Activated CD4-positive, alpha-beta memory T cell treated with anti-CD3 and anti-CD28 coated beads, Interleukin-2, amount 10 ng/mL, durations not matched to agents 7 days and 5 days (primary cell): ENCODE data around the gene DTX1. TPM values are rescaled to one million over a fixed set of nuclear protein-coding genes. Genes with fewer than 3 reads are reported as not detected.

Experiments
- CTCF ChIA-PET: fragments of 350-600 bp; sonication (Branson Sonifier 250); formaldehyde crosslinking; loops from one replicate; lab custom pipeline; 2021; ENCODE audit warnings: antibody characterized with exemption, inconsistent platforms; lab: Charles Lee
- POLR2A ChIA-PET: fragments of 350-600 bp; sonication (Branson Sonifier 250); formaldehyde crosslinking; loops from one replicate; lab custom pipeline; 2021; ENCODE audit warnings: antibody characterized with exemption; lab: Charles Lee
- DNase-seq: peaks from one replicate; pipeline ENCODE4 v3.0.0-alpha.2; 2020
- H3K27ac Mint-ChIP-seq: one replicate; pipeline ENCODE4 v1.8.0; 2021; ENCODE audit warnings: mild to moderate bottlenecking, mixed read lengths
- H3K27me3 Mint-ChIP-seq: one replicate; pipeline ENCODE4 v1.8.0; 2021; ENCODE audit warnings: mixed read lengths
- H3K36me3 Mint-ChIP-seq: one replicate; pipeline ENCODE4 v1.8.0; 2021; ENCODE audit warnings: low read depth, mixed read lengths
- H3K4me1 Mint-ChIP-seq: one replicate; pipeline ENCODE4 v1.8.0; 2021; ENCODE audit warnings: mixed read lengths
- H3K4me3 Mint-ChIP-seq: one replicate; pipeline ENCODE4 v1.8.0; 2021; ENCODE audit warnings: mild to moderate bottlenecking, mixed read lengths
- H3K9me3 Mint-ChIP-seq: one replicate; pipeline ENCODE4 v1.8.0; 2021; ENCODE audit warnings: mixed read lengths
- total RNA-seq, 2 experiments: library from RNA; stranded (reverse); gene quantifications; one replicate each; pipeline ENCODE4 v1.2.3, GENCODE V29; 2021

The DTX1 gene
- total RNA-seq, 2 experiments from 2014 or later: 0.18 TPM; not detected in 1

DNA sequence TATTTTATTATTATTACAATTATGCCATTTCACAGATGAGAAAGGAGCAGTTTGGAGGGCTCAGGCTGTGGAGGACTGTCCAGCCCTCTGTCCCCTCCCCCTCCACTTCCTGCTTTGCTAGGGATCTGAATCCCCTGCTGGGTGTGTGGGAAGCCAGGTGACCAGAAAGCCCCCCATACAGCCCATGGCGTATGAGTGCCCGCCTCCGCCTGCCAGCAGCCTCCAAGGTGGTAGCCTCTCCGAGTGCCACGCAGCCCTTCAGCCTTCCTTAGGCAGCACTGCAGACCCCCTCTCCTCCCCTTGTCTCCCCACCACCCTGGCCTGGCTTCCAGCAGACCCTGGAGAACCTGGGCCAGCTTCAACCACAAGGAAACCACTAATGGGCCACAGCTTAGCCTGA is 12.6 kb downstream of the DTX1 start:
- DNase-seq: no peak
- no peak overlapping the region for H3K4me3 Mint-ChIP-seq

DNA sequence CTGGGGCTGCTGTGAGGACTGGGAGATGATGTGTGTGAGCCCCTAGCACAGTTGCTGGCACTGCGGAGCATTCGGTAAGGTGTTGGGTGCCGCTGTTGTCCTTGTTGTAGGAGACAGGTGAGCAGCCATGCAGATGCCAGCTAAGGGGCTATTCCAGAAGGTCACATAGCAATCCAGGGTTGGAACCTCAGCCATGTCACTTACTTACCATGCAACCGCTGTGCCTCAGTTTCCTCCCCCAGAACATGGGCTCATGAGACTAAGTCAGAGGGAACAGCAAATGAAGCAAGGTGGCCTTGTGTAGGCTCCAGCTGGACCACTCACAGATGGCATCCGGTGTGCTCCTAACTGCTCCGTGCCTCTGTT is 13.2 kb downstream of the DTX1 start:
- Mint-ChIP-seq H3K9me3 (no peaks in the 10 kb centered on the region), H3K4me1 (peaks cover 9% of the 10 kb centered on the region), H3K36me3 (no peaks in the 10 kb centered on the region), H3K4me3 (no peak overlapping the region), H3K27me3 (no peaks in the 10 kb centered on the region), H3K27ac (no peak overlapping the region)
- no peak for DNase-seq
- ChIA-PET POLR2A (no interaction called here), CTCF (no interaction called here)

More for the DNA sequence above, 12.6 kb downstream of the DTX1 start:
- ChIA-PET CTCF (interaction anchor here (0.6 kb wide), 1 partner anchor 63 kb away, joined by 3 read pairs; no protein-coding TSS in a partner anchor), POLR2A (no interaction called here)
- H3K27ac Mint-ChIP-seq: no peak overlapping the region
- H3K27me3 Mint-ChIP-seq: no peaks in the 10 kb centered on the region
- no peaks in the 10 kb centered on the region for H3K9me3 Mint-ChIP-seq
- peaks cover 9% of the 10 kb centered on the region for H3K4me1 Mint-ChIP-seq
- H3K36me3 Mint-ChIP-seq: no peaks in the 10 kb centered on the region

DNA sequence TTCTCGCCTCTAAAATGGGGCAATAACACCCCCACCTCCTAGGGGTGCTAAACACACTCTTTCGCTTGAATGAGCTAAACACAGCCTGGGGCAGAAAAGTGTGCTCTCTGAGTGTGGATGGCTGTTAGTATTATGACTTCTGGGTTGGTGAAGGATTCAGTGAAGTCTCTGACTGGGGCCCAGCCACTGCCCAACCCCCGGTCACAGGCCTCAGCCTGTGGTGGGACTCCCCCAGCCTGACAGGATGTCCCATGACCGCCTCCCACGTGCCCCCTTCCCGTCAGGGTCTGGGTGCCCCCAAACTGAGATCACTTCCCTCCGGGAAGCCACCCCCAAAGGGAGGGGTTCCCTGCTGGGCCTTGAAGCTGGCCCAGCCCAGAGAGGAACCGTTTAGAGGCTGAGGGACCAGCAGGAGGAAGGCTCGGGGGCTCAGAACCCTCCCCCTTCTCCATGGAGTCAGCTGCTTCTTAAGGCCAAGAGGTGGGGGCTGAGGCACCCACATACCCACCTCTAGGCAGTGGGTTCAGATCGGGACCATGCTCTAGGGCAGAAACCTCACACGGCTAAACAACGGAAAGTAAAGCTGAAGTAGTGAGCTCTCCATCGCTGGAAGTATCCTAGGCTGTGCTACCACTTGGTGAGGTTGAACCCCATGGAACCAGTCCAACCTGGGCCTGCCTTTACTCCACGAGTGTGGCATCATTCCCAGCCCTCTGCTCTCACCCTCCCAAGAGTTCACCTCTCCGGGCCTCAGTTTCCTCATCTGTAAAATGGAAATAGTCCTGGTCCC is 13.8 kb downstream of the DTX1 start:
- H3K4me1 Mint-ChIP-seq: peaks cover 9% of the 10 kb centered on the region
- H3K27me3 Mint-ChIP-seq: no peaks in the 10 kb centered on the region
- ChIA-PET POLR2A (interaction anchor here (1.2 kb wide), 1 partner anchor 127 kb away, joined by 3 read pairs; no protein-coding TSS in a partner anchor), CTCF (no interaction called here)
- H3K4me3 Mint-ChIP-seq: no peak overlapping the region
- no peaks in the 10 kb centered on the region for H3K36me3 Mint-ChIP-seq
- no peaks in the 10 kb centered on the region for H3K9me3 Mint-ChIP-seq
- peak; percentile 32 for DNase-seq
- no peak overlapping the region for H3K27ac Mint-ChIP-seq

DNA sequence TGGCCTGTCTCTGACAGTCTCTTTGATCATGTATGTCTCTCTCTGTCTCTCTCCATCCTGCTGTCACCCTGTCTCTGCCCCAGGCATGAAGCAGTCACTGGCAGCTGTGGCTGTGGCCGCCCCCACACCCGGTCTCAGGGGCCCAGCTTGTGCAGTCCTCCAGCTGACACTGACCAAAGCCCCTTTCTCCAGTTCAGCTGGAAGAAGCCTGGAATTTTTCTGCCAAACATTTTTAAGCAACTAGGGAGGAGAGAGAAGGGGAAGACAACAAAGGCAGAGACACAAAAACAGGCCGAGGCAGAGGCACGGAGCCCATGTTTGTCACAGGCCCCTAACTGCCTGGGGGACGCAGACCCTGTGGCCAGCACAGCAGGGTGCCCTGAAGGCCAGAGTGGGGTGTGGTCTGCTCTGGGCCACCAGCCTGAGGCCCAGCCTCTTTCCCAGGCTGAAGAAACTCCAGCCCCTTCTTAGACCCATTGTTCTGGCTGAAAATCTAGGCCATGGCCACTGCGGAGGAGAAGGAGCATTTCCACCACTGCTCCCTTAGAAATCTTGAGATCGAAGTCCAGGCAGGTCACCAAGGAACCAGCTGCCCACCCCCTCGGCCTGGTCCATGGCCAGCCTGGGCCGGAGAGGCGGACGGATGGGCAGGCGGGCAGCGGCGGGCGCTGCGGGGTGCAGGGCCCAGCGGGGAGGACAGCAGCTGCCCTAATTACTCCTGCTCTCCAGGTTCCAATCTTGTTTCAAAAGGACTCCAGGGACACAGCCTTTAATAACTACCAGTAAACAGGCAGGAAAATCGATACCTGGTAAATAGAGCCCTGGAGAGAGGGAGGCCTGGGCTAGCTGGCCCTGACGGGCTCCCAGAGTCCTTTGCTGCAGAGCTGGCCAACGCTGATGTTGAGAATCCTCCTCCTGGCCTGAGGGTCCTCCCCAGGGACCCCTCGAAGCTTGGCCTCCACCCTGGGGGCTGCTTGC is 14.9 kb downstream of the DTX1 start:
- no peak overlapping the region for H3K4me3 Mint-ChIP-seq
- no peaks in the 10 kb centered on the region for H3K9me3 Mint-ChIP-seq
- no peak for DNase-seq
- H3K36me3 Mint-ChIP-seq: no peaks in the 10 kb centered on the region
- CTCF ChIA-PET: no interaction called here
- H3K4me1 Mint-ChIP-seq: peaks cover 11% of the 10 kb centered on the region
- POLR2A ChIA-PET: interaction anchor here (1.2 kb wide), 1 partner anchor 128 kb away, joined by 3 read pairs; no protein-coding TSS in a partner anchor
- H3K27me3 Mint-ChIP-seq: no peaks in the 10 kb centered on the region
- no peak overlapping the region for H3K27ac Mint-ChIP-seq

DNA sequence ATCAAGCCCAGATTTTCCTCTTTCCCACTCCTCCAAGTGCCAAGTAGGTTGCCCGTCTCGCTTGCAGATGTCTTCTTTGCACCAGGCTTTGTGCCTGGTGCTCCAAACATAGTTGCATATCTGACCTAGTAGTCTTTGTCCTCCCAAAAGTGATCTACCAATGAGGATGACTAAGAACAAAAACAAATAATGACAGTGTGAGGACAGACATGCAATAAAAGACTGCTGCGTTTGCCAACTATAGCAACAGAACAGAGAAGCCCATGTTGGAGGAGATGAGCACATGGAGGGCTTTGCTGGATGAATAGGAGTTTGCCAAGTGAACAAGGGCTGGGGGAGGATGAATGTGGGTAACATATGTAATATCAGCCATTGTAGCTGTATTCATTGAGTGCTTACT is 15.6 kb downstream of the DTX1 start:
- H3K27me3 Mint-ChIP-seq: no peaks in the 10 kb centered on the region
- no peak overlapping the region for H3K27ac Mint-ChIP-seq
- CTCF ChIA-PET: no interaction called here
- DNase-seq: no peak
- peaks cover 11% of the 10 kb centered on the region for H3K4me1 Mint-ChIP-seq
- no peak overlapping the region for H3K4me3 Mint-ChIP-seq
- H3K9me3 Mint-ChIP-seq: no peaks in the 10 kb centered on the region
- H3K36me3 Mint-ChIP-seq: no peaks in the 10 kb centered on the region
- POLR2A ChIA-PET: no interaction called here

DNA sequence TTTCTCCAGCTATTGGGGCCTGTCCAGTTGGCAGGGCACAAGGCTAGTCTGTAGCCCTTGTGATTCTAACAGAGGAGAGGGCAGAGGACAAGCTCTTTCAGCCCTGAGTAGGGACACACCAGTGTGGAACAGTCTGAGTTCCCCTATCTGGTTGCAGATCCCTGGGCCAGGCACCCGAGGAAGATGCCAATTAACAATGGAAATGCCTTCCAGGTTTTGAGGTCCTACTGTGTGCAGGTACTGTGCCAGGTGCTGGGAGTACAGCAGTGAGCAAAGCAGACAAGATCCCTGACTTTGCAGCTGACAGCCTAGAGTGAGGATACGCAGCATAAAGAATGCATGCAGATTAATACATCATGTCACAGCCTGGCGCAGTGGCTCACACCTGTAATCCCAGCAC is 17.1 kb downstream of the DTX1 start:
- Mint-ChIP-seq H3K4me3 (no peak overlapping the region), H3K36me3 (no peaks in the 10 kb centered on the region), H3K4me1 (peaks cover 11% of the 10 kb centered on the region), H3K27me3 (no peaks in the 10 kb centered on the region), H3K27ac (no peak overlapping the region), H3K9me3 (no peaks in the 10 kb centered on the region)
- no peak for DNase-seq
- ChIA-PET CTCF (no interaction called here), POLR2A (no interaction called here)

DNA sequence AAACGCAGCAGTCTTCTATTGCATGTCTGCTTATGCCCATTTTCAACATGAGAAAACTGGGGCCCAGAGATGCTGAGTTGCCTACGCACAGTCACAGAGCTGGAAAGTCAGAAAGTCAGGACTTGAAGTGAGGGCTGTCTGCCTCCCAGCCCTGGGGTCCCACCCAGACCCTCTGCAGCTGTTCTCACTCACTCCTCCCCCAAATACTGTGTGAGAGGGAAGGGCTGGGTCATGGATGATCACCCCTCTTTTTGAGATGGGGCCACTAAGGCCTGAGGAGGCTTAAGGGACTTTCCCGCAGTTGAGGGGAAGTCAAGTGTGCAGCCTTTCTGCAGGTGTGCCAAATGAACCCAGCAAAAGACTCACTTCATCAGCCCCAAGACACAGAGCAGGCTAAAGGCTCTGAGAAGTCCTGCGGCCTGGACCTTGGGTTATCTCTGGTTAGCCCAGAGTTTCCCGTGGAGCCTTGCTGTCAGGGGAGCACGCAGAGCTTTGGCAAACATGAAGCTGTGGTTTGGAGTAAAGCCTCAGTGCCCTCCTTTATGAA is 18.7 kb downstream of the DTX1 start:
- H3K4me1 Mint-ChIP-seq: peaks cover 8% of the 10 kb centered on the region
- ChIA-PET CTCF (no interaction called here), POLR2A (no interaction called here)
- H3K36me3 Mint-ChIP-seq: no peaks in the 10 kb centered on the region
- no peak for DNase-seq
- H3K27me3 Mint-ChIP-seq: no peaks in the 10 kb centered on the region
- H3K9me3 Mint-ChIP-seq: no peaks in the 10 kb centered on the region
- H3K27ac Mint-ChIP-seq: no peak overlapping the region
- H3K4me3 Mint-ChIP-seq: no peak overlapping the region

DNA sequence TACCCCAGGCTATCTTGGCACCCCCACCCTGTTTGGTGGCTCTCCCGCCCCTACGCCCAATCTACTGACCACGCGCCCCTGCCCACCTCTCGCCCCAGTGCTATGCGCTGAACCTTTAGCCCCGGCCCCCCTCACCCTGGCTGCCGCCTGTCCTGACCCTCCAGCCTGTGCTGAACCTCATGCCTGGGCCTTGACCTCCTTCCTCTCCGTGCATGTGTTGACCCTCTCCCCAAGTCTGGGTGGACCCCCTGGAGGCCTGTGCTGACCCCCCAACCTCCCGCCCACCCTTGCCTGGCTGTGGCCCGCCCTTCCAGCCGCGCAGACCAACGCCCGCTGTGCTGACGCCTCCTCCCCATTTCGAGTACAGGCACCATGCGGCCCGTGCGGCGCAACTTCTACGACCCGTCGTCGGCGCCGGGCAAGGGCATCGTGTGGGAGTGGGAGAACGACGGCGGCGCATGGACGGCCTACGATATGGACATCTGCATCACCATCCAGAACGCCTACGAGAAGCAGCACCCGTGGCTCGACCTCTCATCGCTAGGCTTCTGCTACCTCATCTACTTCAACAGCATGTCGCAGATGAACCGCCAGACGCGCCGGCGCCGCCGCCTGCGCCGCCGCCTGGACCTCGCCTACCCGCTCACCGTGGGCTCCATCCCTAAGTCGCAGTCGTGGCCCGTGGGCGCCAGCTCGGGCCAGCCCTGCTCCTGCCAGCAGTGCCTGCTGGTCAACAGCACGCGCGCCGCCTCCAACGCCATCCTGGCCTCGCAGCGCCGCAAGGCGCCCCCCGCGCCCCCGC is 20.7 kb downstream of the DTX1 start:
- Mint-ChIP-seq H3K9me3 (no peaks in the 10 kb centered on the region), H3K27ac (no peak overlapping the region), H3K27me3 (no peaks in the 10 kb centered on the region), H3K36me3 (no peaks in the 10 kb centered on the region), H3K4me3 (no peak overlapping the region), H3K4me1 (peaks cover 2% of the 10 kb centered on the region)
- no peak for DNase-seq
- ChIA-PET POLR2A (no interaction called here), CTCF (no interaction called here)

DNA sequence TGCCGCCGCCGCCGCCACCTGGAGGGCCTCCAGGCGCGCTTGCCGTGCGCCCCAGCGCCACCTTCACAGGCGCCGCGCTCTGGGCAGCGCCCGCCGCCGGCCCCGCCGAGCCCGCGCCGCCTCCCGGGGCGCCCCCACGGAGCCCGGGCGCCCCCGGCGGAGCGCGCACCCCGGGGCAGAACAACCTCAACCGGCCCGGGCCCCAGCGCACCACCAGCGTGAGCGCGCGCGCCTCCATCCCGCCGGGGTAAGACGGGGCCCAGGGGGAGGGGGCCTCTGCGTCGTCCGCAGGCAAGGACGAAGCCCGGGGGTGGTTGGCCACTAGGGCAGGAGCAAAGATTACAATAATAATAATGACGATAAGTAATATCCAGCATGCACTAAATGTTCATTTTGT is 21.3 kb downstream of the DTX1 start:
- Mint-ChIP-seq H3K4me1 (peaks cover 2% of the 10 kb centered on the region), H3K4me3 (no peak overlapping the region), H3K27ac (no peak overlapping the region), H3K9me3 (no peaks in the 10 kb centered on the region), H3K36me3 (no peaks in the 10 kb centered on the region), H3K27me3 (no peaks in the 10 kb centered on the region)
- ChIA-PET CTCF (no interaction called here), POLR2A (no interaction called here)
- DNase-seq: no peak

DNA sequence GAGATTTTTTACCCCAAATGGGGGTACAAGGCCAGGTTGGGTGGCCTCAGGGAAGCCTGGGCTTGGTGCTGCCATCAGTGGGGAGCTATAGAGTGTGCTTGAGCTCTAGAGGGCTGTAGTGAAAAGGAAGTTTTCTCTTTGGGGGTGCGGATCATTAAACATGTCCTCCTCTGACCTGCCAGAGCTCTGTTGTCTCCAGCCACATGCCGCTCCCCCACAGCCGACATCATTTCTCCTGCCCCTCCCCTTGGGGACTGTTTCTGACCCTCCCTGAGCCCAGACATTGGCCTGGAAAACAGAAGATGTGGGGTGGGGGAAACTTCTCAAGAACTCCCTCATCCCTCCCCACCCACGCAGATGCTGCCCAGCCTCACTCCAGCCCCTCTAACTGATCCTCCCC is 25.3 kb downstream of the DTX1 start:
- no peak overlapping the region for H3K4me3 Mint-ChIP-seq
- CTCF ChIA-PET: no interaction called here
- H3K9me3 Mint-ChIP-seq: no peaks in the 10 kb centered on the region
- H3K36me3 Mint-ChIP-seq: no peaks in the 10 kb centered on the region
- H3K4me1 Mint-ChIP-seq: peaks cover 12% of the 10 kb centered on the region
- H3K27ac Mint-ChIP-seq: no peak overlapping the region
- no peak for DNase-seq
- POLR2A ChIA-PET: no interaction called here
- no peaks in the 10 kb centered on the region for H3K27me3 Mint-ChIP-seq

DNA sequence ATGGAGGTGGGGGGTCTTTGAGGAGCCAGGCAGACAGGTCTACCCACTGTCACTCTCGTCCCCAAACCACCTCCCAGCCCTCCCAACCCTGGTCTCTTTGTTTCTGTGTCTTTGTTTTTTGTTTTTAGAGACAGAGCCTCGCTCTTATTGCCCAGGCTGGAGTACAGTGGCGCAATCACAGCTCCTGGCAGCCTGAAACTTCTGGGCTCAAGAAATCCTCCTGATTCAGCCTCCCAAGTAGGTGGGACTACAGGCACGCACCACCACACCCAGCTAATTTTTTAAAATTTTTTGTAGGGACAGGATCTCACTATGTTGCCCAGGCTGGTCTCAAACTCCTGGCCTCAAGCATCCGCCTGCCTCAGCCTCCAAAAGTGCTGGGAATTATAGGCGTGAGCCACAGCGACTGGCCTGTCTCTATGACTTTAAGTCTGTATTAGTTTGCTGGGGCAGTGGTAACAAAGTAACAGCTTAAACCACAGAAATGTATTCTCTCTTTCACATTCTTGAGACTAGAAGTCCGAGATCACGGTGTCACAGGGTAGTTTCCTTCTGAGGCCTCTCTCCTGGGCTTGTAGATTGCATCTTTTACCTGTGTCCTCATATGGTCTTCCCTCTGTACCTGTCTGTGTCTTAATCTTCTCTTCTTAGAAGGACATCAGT is 26.1 kb downstream of the DTX1 start:
- CTCF ChIA-PET: no interaction called here
- Mint-ChIP-seq H3K9me3 (no peaks in the 10 kb centered on the region), H3K27ac (no peak overlapping the region), H3K27me3 (no peaks in the 10 kb centered on the region), H3K4me1 (peaks cover 18% of the 10 kb centered on the region), H3K36me3 (no peaks in the 10 kb centered on the region), H3K4me3 (no peak overlapping the region)
- DNase-seq: no peak
- POLR2A ChIA-PET: no interaction called here

DNA sequence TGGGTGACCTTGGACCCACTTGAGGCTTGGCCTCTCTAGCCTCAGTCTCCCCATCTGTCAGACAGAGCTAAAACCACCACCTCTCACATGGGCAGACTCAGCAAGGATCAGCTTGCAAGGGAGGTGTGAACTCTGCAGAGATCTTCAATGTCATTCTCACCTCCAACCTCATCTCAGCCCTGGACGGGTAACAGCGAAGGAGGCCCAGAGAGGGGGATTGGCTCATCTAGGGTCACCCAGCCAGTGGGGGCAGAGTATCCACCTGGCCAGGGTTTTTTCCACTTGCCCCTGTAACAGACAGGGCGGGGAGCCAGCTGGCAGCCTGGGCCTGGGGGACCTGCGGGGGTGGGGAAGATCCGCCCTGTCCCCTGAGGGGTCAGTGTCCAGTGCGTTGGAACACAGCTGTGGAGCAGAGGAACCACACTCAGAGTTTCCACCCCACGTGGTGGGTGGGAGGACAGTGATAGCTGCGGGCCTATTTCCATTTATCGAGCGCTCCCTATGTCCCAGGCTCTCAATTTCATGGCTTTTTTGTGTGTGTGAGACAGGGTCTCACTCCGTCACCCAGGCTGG is 27.4 kb downstream of the DTX1 start:
- peaks cover 29% of the 10 kb centered on the region for H3K4me1 Mint-ChIP-seq
- H3K4me3 Mint-ChIP-seq: no peak overlapping the region
- H3K9me3 Mint-ChIP-seq: no peaks in the 10 kb centered on the region
- ChIA-PET POLR2A (no interaction called here), CTCF (no interaction called here)
- no peaks in the 10 kb centered on the region for H3K36me3 Mint-ChIP-seq
- no peak overlapping the region for H3K27ac Mint-ChIP-seq
- DNase-seq: no peak
- H3K27me3 Mint-ChIP-seq: no peaks in the 10 kb centered on the region
